GM23248 (cell line): Measurements from ENCODE around the gene RNF145. TPM values are rescaled to one million over a fixed set of nuclear protein-coding genes. Genes with fewer than 3 reads are reported as not detected.
"Not testable (repeated sequence)": the region's sequence is repeated elsewhere in the genome, so short reads cannot be mapped to it uniquely, and the experiment has no call there.

Source experiments
- DNase-seq: peaks from one replicate; pipeline ENCODE4 v3.0.0-alpha.2; 2015
- H2AFZ ChIP-seq: fragments of 200-600 bp; sonication (generic); 2 replicates; pipeline ENCODE4 v1.6.1; 2016; ENCODE audit warnings: antibody characterized with exemption
- H3F3A ChIP-seq: fragments of 200-600 bp; sonication (generic); 2 replicates; pipeline ENCODE4 v1.6.1; 2016; ENCODE audit warnings: mild to moderate bottlenecking, antibody characterized with exemption, mixed run types; ENCODE audit not compliant: insufficient read depth
- H3K27ac ChIP-seq: fragments of 200-600 bp; sonication (generic); 2 replicates; pipeline ENCODE4 v1.5.1; 2016; ENCODE audit warnings: mild to moderate bottlenecking
- H3K27me3 ChIP-seq: fragments of 200-600 bp; sonication (generic); replicated peaks from 2 replicates; pipeline ENCODE4 v1.6.1; 2016; ENCODE audit warnings: mild to moderate bottlenecking; ENCODE audit not compliant: insufficient read depth
- H3K36me3 ChIP-seq: fragments of 200-600 bp; sonication (generic); 2 replicates; pipeline ENCODE4 v1.6.1; 2016; ENCODE audit warnings: low read depth, mild to moderate bottlenecking
- H3K4me1 ChIP-seq: fragments of 200-600 bp; sonication (generic); 2 replicates; pipeline ENCODE4 v1.6.1; 2016; ENCODE audit warnings: mild to moderate bottlenecking; ENCODE audit not compliant: insufficient read depth
- H3K4me2 ChIP-seq: fragments of 200-600 bp; sonication (generic); one replicate; pipeline ENCODE4 v1.6.1; 2016; ENCODE audit warnings: mild to moderate bottlenecking; ENCODE audit not compliant: unreplicated experiment
- H3K4me3 ChIP-seq: fragments of 200-600 bp; sonication (generic); 2 replicates; pipeline ENCODE4 v1.5.1; 2016; ENCODE audit warnings: mild to moderate bottlenecking
- H3K79me2 ChIP-seq: fragments of 200-600 bp; sonication (generic); 2 replicates; pipeline ENCODE4 v1.6.1; 2016; ENCODE audit warnings: mild to moderate bottlenecking; ENCODE audit not compliant: insufficient read depth
- H3K9ac ChIP-seq: fragments of 200-600 bp; sonication (generic); 2 replicates; pipeline ENCODE4 v1.6.1; 2016; ENCODE audit warnings: mild to moderate bottlenecking
- H3K9me2 ChIP-seq: fragments of 200-600 bp; sonication (generic); 2 replicates; pipeline ENCODE4 v1.6.1; 2016; ENCODE audit warnings: mixed run types, mild to moderate bottlenecking, moderate library complexity; ENCODE audit not compliant: insufficient read depth
- H3K9me3 ChIP-seq: fragments of 200-600 bp; sonication (generic); one replicate; pipeline ENCODE4 v1.6.1; 2017; ENCODE audit warnings: low read depth
- H4K20me1 ChIP-seq: fragments of 200-600 bp; sonication (generic); 2 replicates; pipeline ENCODE4 v1.6.0; 2016; ENCODE audit not compliant: insufficient read depth
- EZH2 ChIP-seq: fragments of 200-600 bp; sonication (generic); IDR thresholded peaks from 2 replicates; pipeline ENCODE4 v1.6.1; 2018; ENCODE audit warnings: antibody characterized with exemption, mild to moderate bottlenecking; ENCODE audit not compliant: insufficient read depth, poor library complexity, severe bottlenecking
- EZH2phosphoT487 ChIP-seq: fragments of 200-600 bp; sonication (generic); IDR thresholded peaks from 2 replicates; pipeline ENCODE4 v1.6.1; 2018; ENCODE audit warnings: antibody characterized with exemption, moderate library complexity, mild to moderate bottlenecking, low read depth; ENCODE audit not compliant: insufficient read depth
- WGBS, 2 experiments: methylation state at CpG; one replicate each; pipeline ENCODE4 v1.1.6; 2015 to 2017; ENCODE audit warnings: low lambda C conversion rate in 2 of 2, low coverage in 1 of 2; ENCODE audit errors: missing lambda C conversion rate in 2 of 2; 5-methylcytosine and 5-hydroxymethylcytosine counted together
- in situ Hi-C: fragments of 300-500 bp; cut with MboI; formaldehyde crosslinking; loops from 2 replicates; pipeline ENCODE4 v1.15.0; 2020
- polyA plus RNA-seq: library from polyadenylated mRNA; unstranded; fragments of >200 nt; fragmentation: Nextera tagmentation; extraction: Ambion mirVana; gene quantifications from 2 replicates; pipeline ENCODE4 v1.2.1, GENCODE V29; 2016
- total RNA-seq: library from RNA; depleted of rRNA; stranded (reverse); fragments of >200 nt; shearing (Covaris generic); gene quantifications from 2 replicates; pipeline ENCODE4 v1.2.3, GENCODE V29; 2014

The RNF145 gene
- total and polyA plus RNA-seq, 2 experiments from 2014 or later, result 9.2 to 38.7 TPM

DNA sequence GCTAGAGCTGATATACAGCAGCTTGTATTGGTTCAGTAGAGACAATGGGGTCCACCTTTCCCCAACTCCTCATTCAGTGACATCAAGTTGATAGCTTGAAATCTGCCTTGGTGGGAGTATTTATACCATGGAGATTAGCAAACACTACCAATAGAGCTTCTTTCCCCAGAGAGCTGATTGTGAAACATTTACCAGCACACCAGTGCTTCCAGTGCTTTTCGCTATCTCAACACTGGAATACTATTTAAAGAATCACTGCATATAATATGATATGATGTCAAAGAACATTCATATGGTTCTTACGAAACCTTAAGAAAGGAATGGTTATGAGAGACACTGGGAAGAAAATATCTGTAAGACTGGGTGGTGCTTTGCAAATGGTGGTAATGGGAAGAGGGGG lies 21.8 kb upstream of the RNF145 start:
- Histone ChIP-seq H4K20me1 (no peaks in the 10 kb centered on the region), H3K4me1 (no peaks in the 10 kb centered on the region), H2AFZ (no peak overlapping the region), H3K27me3 (0 out of 2 replicates have a peak, but pooled peaks cover 11% of the 10 kb centered on the region), H3K9ac (no peak overlapping the region), H3K27ac (no peak overlapping the region), H3K9me3 (no peaks in the 10 kb centered on the region), H3F3A (no peaks in the 10 kb centered on the region), H3K4me3 (no peak overlapping the region), H3K4me2 (no peak overlapping the region), H3K36me3 (no peaks in the 10 kb centered on the region), H3K9me2 (no peaks in the 10 kb centered on the region), H3K79me2 (no peaks in the 10 kb centered on the region)
- TF ChIP-seq EZH2 (no peak), EZH2phosphoT487 (no peak)
- no peak for DNase-seq
- in situ Hi-C loops, result no loop called here
- WGBS, 2 experiments, result 80% methylated on average over 2 of the region's 2 CpGs

- Histone ChIP-seq H3K27me3 (0 out of 2 replicates have a peak, but pooled peaks cover 11% of the 10 kb centered on the region), H3K27ac (no peak overlapping the region), H3K4me2 (no peak overlapping the region), H3K79me2 (no peaks in the 10 kb centered on the region), H4K20me1 (no peaks in the 10 kb centered on the region), H3K36me3 (no peaks in the 10 kb centered on the region), H3K9ac (no peak overlapping the region), H2AFZ (no peak overlapping the region), H3K4me3 (no peak overlapping the region), H3K9me3 (no peaks in the 10 kb centered on the region), H3K9me2 (no peaks in the 10 kb centered on the region), H3K4me1 (no peaks in the 10 kb centered on the region), H3F3A (no peaks in the 10 kb centered on the region)
- no peak for TF ChIP-seq EZH2phosphoT487
- no peak for TF ChIP-seq EZH2
- 58 to 60% methylated on average over 3 of the region's 3 CpGs for WGBS, 2 experiments
- in situ Hi-C loops, result no loop called here
- DNase-seq, result no peak
Observed at GRCh38 chr5:159230657-159231056, 21.3 kb upstream of the RNF145 start.

GRCh38 chr5:159228097-159228496 lies 18.7 kb upstream of the RNF145 start:
- H3K9me2 ChIP-seq, H3K4me3 ChIP-seq, H3K9me3 ChIP-seq, H3K4me2 ChIP-seq, H2AFZ ChIP-seq, H3K79me2 ChIP-seq, DNase-seq, H3K36me3 ChIP-seq, in situ Hi-C loops, H3K4me1 ChIP-seq, H3F3A ChIP-seq, H4K20me1 ChIP-seq, H3K9ac ChIP-seq, H3K27ac ChIP-seq: not testable (repeated sequence)
- WGBS, 2 experiments, result 78 to 83% methylated on average over 5 of the region's 5 CpGs
- H3K27me3 ChIP-seq, result 0 out of 2 replicates have a peak, but pooled peaks cover 11% of the 10 kb centered on the region

- in situ Hi-C loops, result no loop called here
- Histone ChIP-seq H3K4me3 (no peak overlapping the region), H3K9ac (no peak overlapping the region), H3K27ac (no peak overlapping the region), H4K20me1 (no peaks in the 10 kb centered on the region), H3K9me3 (no peaks in the 10 kb centered on the region), H3K4me1 (no peaks in the 10 kb centered on the region), H3K4me2 (no peak overlapping the region), H3K27me3 (0 out of 2 replicates have a peak, but pooled peaks cover 11% of the 10 kb centered on the region), H3K79me2 (no peaks in the 10 kb centered on the region), H2AFZ (no peak overlapping the region), H3F3A (no peaks in the 10 kb centered on the region), H3K9me2 (no peaks in the 10 kb centered on the region), H3K36me3 (no peaks in the 10 kb centered on the region)
- WGBS, 2 experiments, result 72 to 79% methylated on average over 3 of the region's 3 CpGs
- no peak for DNase-seq
- TF ChIP-seq EZH2phosphoT487 (no peak), EZH2 (no peak)
Observed at GRCh38 chr5:159227452-159227851, 18.1 kb upstream of the RNF145 start.

DNA sequence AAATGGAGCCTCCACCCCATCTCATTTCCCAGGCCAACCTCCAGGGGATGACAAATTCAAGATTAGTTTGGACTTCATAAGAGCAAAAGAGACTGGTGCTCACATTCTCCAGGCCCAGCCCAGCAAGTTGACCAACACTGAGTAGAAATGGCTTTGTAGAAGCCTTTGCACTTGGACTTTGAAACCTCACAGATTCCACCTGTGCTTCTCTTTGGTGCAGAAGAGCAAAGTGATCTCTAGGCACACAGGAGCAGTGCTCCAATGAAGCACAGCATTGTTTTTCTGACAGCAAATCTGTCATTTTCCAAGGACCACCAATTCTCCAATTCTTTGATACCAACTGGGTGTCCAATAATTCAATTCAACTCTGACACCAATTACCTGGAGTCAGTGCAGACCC lies 17.1 kb upstream of the RNF145 start:
- no peak overlapping the region for H3K9ac ChIP-seq
- no peaks in the 10 kb centered on the region for H3K4me1 ChIP-seq
- in situ Hi-C loops, result no loop called here
- H3F3A ChIP-seq, result no peaks in the 10 kb centered on the region
- no peaks in the 10 kb centered on the region for H3K9me3 ChIP-seq
- no peaks in the 10 kb centered on the region for H3K36me3 ChIP-seq
- DNase-seq, result no peak
- no peaks in the 10 kb centered on the region for H3K9me2 ChIP-seq
- H4K20me1 ChIP-seq, result no peaks in the 10 kb centered on the region
- H3K79me2 ChIP-seq, result no peaks in the 10 kb centered on the region
- H3K4me2 ChIP-seq, result no peak overlapping the region
- H3K27me3 ChIP-seq, result 0 out of 2 replicates have a peak, but pooled peaks cover 5% of the 10 kb centered on the region
- H3K4me3 ChIP-seq, result no peak overlapping the region
- TF ChIP-seq EZH2, result no peak
- TF ChIP-seq EZH2phosphoT487, result no peak
- H3K27ac ChIP-seq, result no peak overlapping the region
- H2AFZ ChIP-seq, result no peak overlapping the region
